Transverse colon (tissue), 4 donors: ENCODE results near the gene CDCA3. TPM values are rescaled to one million over a fixed set of nuclear protein-coding genes. Genes with fewer than 3 reads are reported as not detected.

ENCODE experiments used
- DNase-seq: peaks from one replicate; pipeline ENCODE4 v3.0.0-alpha.2; 2019
- H3K27ac ChIP-seq, 4 donors: fragments of 200-600 bp; sonication (generic); 2 replicates each; pipeline ENCODE4 v1.5.1; 2016 to 2018; ENCODE audit warnings: inconsistent platforms in 4 of 4
- H3K27me3 ChIP-seq: fragments of 200-600 bp; sonication (generic); 2 replicates; pipeline ENCODE4 v1.5.1; 2017; ENCODE audit warnings: inconsistent platforms
- H3K36me3 ChIP-seq, 4 donors: fragments of 200-600 bp; sonication (generic); 2 replicates each; pipeline ENCODE4 v1.5.1; 2017 to 2019; ENCODE audit warnings: inconsistent platforms in 4 of 4
- H3K4me1 ChIP-seq, 4 donors: fragments of 200-600 bp; sonication (generic); 2 replicates each; pipeline ENCODE4 v1.5.1; 2017 to 2020; ENCODE audit warnings: inconsistent platforms in 4 of 4
- H3K4me3 ChIP-seq, 4 donors: fragments of 200-600 bp; sonication (generic); 1 replicate in 1 of 4; 2 replicates in 3 of 4; pipeline versions ENCODE4 v1.5.1 to v1.6.1; 2017 to 2019; ENCODE audit warnings: inconsistent platforms in 4 of 4
- H3K9me3 ChIP-seq, 2 donors: fragments of 200-600 bp; sonication (generic); 2 replicates each; pipeline ENCODE4 v1.5.1; 2017 to 2019; ENCODE audit warnings: inconsistent platforms in 2 of 2
- EP300 ChIP-seq: sonication (generic); formaldehyde crosslinking; IDR thresholded peaks from one replicate; pipeline ENCODE4 v1.6.1; 2017; ENCODE audit warnings: antibody characterized with exemption, low read depth
- POLR2A ChIP-seq: fragments of 450-650 bp; IDR thresholded peaks from one replicate; pipeline ENCODE4 v1.6.1; 2016; ENCODE audit warnings: antibody characterized with exemption, mild to moderate bottlenecking, moderate library complexity
- POLR2AphosphoS5 ChIP-seq, 3 donors: sonication (generic); formaldehyde crosslinking; IDR thresholded peaks; one replicate each; pipeline ENCODE4 v1.6.1; 2016; ENCODE audit warnings: antibody characterized with exemption in 3 of 3
- WGBS, 2 donors: methylation state at CpG; one replicate each; pipeline ENCODE4 v1.1.5; 2018; ENCODE audit warnings: low coverage in 1 of 2; 5-methylcytosine and 5-hydroxymethylcytosine counted together
- in situ Hi-C, 4 donors: fragments of 200-750 bp; cut with MboI; loops; one replicate each; pipeline versions ENCODE4 v1.15.0 to v1.15.1; 2017; ENCODE audit warnings: low sequenced_read_pairs in 3 of 4, low pct_ligation_motif_present in 1 of 4, low pct_unique_long_range_greater_than_20kb in 1 of 4
- intact Hi-C: fragments of 100-400 bp; cut with DNase I; formaldehyde crosslinking; loops from one replicate; pipeline ENCODE4 v1.15.1; 2023; ENCODE audit warnings: low total_unique reads
- total RNA-seq, 4 donors: library from RNA; depleted of rRNA; stranded (reverse); fragments of >200 nt; gene quantifications; one replicate each; pipeline ENCODE4 v1.1.0, GENCODE V29; 2016
- TF ChIP-seq, protein P1 (sequence below), 5 experiments: fragments of 200-600 bp in 3 of 5; fragments of 450-650 bp in 2 of 5; sonication (generic) in 3 of 5; IDR thresholded peaks; 1 replicate in 2 of 5; 2 replicates in 3 of 5; pipeline ENCODE4 v1.5.1; 2016 to 2017; ENCODE audit warnings: antibody characterized with exemption in 5 of 5, inconsistent platforms in 3 of 5, mild to moderate bottlenecking in 2 of 5, moderate library complexity in 1 of 5

CDCA3 gene
- total RNA-seq, 4 donors from 2014 or later, result 3.0 to 8.8 (median 3.3) TPM; not detected in 1

DNA sequence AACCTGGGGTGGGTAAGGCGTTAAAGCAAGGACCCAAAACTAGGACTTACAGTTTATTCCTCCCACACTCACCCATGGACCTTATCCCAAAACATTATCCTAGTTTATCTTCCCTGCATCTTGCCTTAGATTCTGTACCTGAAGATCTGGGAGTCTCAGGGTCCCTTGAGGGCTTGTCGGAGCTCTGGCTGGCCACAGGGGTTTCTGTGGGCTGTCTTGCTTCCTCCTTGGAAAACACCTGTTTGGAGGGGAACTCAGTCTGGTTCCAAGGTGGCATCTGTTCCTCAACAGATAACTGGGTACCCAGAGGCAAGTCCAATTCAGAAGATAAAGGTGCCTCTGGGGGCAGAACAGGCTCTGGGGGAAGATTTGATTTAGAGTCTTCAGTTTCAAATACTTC lies 1.7 kb downstream of the CDCA3 start:
- Histone ChIP-seq H3K4me1 (peaks cover 10 to 27% (median 17%) of the 10 kb centered on the region in 4 donors), H3K9me3 (no peaks in the 10 kb centered on the region), H3K27ac (no peak overlapping the region), H3K27me3 (no peaks in the 10 kb centered on the region), H3K36me3 (no peaks in the 10 kb centered on the region), H3K4me3 (no peak overlapping the region)
- 70 to 93% methylated on average over 2 of the region's 2 CpGs for WGBS, 2 donors
- intact Hi-C loops (no loop called here), in situ Hi-C loops (loop anchor here in 2 of 4 donors (25.0 kb wide), 1 partner anchor 112 kb away; no protein-coding TSS in a partner anchor)
- DNase-seq, result peak; percentile 7
- TF ChIP-seq, protein P1, sequence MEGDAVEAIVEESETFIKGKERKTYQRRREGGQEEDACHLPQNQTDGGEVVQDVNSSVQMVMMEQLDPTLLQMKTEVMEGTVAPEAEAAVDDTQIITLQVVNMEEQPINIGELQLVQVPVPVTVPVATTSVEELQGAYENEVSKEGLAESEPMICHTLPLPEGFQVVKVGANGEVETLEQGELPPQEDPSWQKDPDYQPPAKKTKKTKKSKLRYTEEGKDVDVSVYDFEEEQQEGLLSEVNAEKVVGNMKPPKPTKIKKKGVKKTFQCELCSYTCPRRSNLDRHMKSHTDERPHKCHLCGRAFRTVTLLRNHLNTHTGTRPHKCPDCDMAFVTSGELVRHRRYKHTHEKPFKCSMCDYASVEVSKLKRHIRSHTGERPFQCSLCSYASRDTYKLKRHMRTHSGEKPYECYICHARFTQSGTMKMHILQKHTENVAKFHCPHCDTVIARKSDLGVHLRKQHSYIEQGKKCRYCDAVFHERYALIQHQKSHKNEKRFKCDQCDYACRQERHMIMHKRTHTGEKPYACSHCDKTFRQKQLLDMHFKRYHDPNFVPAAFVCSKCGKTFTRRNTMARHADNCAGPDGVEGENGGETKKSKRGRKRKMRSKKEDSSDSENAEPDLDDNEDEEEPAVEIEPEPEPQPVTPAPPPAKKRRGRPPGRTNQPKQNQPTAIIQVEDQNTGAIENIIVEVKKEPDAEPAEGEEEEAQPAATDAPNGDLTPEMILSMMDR (IDR thresholded peaks at IDR 0.05), result no peak
- no peak for TF ChIP-seq POLR2A

- no peaks in the 10 kb centered on the region for H3K27me3 ChIP-seq
- WGBS, 2 donors, result 93 to 100% methylated on average over 2 of the region's 2 CpGs
- in situ Hi-C loops, result loop anchor here in 2 of 4 donors (25.0 kb wide), 1 partner anchor 110 kb away; no protein-coding TSS in a partner anchor
- H3K36me3 ChIP-seq, result no peaks in the 10 kb centered on the region
- H3K4me3 ChIP-seq, result no peak overlapping the region
- H3K27ac ChIP-seq, result no peak overlapping the region
- peaks cover 0 to 13% (median 9%) of the 10 kb centered on the region in 4 donors for H3K4me1 ChIP-seq
- TF ChIP-seq, protein P1 (IDR thresholded peaks at IDR 0.05), result no peak
- TF ChIP-seq EP300, result no peak
- TF ChIP-seq POLR2AphosphoS5 (IDR thresholded peaks at IDR 0.05), result no peak
- no peak for TF ChIP-seq POLR2A
- no peak for DNase-seq
- intact Hi-C loops, result no loop called here
- no peaks in the 10 kb centered on the region for H3K9me3 ChIP-seq
Measured at GRCh38 chr12:6847676-6848075, 3.4 kb downstream of the CDCA3 start.

- in situ Hi-C loops (loop anchor here in 2 of 4 donors (25.0 kb wide), 1 partner anchor 109 kb away; no protein-coding TSS in a partner anchor), intact Hi-C loops (no loop called here)
- H3K27me3 ChIP-seq, result no peaks in the 10 kb centered on the region
- H3K4me1 ChIP-seq, result peaks cover 0 to 12% (median 8%) of the 10 kb centered on the region in 4 donors
- H3K36me3 ChIP-seq, result no peaks in the 10 kb centered on the region
- WGBS, 2 donors, result 82 to 89% methylated on average over 4 to 7 of the region's 7 CpGs
- no peak for DNase-seq
- no peak overlapping the region for H3K4me3 ChIP-seq
- H3K9me3 ChIP-seq, result no peaks in the 10 kb centered on the region
- no peak overlapping the region for H3K27ac ChIP-seq
- TF ChIP-seq POLR2AphosphoS5 (IDR thresholded peaks at IDR 0.05) (no peak), POLR2A (no peak), EP300 (no peak)
- TF ChIP-seq, protein P1 (IDR thresholded peaks at IDR 0.05), result no peak
Measured at GRCh38 chr12:6846316-6846869, 4.7 kb downstream of the CDCA3 start.

DNA sequence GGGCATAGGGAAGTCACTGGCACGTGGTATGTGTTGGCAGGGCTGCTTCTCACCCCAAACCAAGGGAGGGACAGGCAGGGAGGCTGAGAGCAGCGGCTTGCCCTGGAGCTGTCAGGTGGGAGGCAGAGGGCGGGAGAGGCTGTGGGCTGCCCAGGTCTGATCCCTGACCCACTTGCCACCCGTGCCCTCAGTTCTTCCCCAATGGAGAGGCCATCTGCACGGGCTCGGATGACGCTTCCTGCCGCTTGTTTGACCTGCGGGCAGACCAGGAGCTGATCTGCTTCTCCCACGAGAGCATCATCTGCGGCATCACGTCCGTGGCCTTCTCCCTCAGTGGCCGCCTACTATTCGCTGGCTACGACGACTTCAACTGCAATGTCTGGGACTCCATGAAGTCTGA lies 5.7 kb downstream of the CDCA3 start:
- Histone ChIP-seq H3K9me3 (no peaks in the 10 kb centered on the region), H3K4me1 (peaks cover 0 to 5% (median 3%) of the 10 kb centered on the region in 4 donors), H3K36me3 (no peaks in the 10 kb centered on the region), H3K4me3 (no peak overlapping the region), H3K27ac (no peak overlapping the region), H3K27me3 (no peaks in the 10 kb centered on the region)
- 93 to 100% methylated on average over 2 to 17 of the region's 17 CpGs for WGBS, 2 donors
- DNase-seq, result peak; percentile 6
- in situ Hi-C loops, result loop anchor here in 2 of 4 donors (25.0 kb wide), 1 partner anchor 108 kb away; no protein-coding TSS in a partner anchor
- intact Hi-C loops, result no loop called here
- TF ChIP-seq, protein P1 (IDR thresholded peaks at IDR 0.05), result no peak
- no peak for TF ChIP-seq POLR2A
- TF ChIP-seq EP300, result no peak
- no peak for TF ChIP-seq POLR2AphosphoS5 (IDR thresholded peaks at IDR 0.05)
